GM19099 (cell line): ENCODE results near the gene RFTN1.

Experiments
- POLR2A ChIP-seq: IDR thresholded peaks from 3 replicates; pipeline ENCODE4 v1.6.1; 2011; ENCODE audit warnings: low read depth; ENCODE audit not compliant: insufficient read length; ENCODE audit errors: extremely low read depth

The RFTN1 gene

DNA sequence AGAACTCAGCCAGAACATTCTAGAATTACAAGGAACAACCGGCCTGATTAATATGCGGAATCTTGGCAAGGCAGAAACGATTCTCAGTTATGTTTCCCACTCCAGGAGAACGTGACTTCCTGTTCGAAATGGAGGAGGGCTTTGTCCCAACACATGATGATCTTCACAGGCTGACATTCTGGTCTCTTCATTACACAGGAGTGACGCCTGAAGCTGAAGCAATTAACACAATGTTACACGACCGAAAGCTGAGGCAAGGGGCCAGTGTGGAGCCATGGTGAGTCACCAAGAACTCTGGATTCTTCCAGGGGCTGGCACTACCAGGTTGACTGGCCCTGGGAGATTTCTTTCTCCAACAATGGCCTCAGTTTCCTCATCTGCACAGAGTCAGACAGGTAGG is 40.9 kb downstream of the RFTN1 start:
- no peak for TF ChIP-seq POLR2A

DNA sequence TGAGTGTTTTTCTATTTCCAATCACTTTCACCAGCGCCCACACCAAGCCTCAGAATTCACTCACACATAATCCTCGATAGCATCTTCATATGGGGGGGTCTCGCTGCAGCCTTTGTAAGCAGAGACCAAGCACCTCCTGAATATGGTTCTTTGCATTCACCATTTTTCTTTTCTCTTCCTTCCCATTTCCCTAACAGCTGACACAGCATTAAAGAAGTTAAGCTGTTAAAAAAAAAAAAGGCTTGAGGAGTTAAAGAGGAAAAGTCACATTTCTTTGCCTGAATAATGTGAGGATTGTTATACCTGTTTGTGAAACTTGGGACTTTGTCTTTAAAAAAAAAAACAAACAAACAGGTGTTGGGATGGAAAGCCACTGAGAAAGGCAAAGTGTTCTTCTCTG is 41.6 kb downstream of the RFTN1 start:
- no peak for TF ChIP-seq POLR2A

DNA sequence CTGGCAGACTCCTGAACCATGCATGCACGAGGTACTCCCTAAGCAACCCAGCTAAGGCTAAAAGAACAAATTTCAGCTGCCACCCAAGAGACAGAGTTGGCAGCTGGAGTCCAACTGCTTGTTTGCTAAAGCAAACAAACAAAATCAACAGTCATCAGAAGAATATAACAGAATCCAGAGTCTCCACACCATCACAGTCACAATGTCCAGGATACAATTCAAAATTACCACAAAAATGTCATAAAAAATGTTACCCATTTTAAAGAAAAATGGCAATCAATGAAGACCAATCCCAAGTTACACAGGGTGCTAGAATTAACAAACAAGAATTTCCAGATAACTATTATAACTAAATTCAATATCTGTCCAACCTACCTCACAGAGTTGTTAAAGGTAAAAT is 42.9 kb downstream of the RFTN1 start:
- no peak for TF ChIP-seq POLR2A

DNA sequence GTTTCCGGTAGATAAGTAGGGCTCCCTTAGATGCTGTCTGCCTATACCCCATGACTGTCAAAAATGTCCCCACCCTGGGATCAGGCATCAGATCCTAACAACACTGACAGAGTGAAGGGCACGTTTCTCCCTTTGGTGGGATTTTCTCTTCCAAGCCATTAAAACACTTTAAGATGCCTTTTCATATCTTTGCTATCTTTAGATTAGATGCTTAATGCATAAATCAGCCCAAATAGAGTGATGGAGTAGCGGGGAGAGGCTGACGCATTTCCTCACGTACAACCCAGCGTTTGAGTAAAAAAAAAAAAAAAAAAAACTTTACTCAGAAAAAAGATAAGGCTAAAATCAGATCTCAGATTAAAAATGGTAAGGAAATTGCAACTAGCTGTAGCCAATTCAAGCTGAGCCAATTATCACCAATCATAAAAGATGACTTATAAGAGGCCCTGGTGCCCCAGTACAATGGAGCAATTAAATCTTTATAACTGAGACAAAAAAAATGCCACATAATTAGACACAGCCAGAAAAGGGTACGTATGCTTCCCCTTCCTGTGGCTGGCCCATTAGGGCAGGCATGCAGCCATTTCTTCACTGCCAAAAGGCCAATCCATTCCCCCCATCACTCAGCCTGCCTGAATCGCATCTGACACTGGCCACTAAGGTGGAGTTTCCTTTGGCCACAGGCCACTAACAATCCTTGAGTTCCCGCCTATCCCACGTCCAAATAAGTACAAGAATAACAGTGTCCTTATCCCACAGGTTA is 45.0 kb downstream of the RFTN1 start:
- TF ChIP-seq POLR2A, result no peak

DNA sequence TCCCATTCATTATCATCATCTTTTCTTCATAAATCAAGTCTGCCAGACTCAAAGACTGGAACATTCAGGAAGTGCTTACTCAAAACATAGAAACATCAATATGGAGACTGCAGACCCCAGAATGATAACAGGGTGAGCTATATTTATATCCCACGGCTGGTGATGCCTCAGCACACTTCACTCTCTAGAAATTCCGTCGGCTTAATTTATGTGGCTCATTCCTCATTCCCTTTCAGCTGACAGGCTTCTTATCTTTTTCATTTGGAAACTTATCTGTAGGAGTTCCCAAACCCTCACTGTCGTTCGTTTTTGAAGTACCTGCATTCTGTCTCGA is 45.5 kb downstream of the RFTN1 start:
- TF ChIP-seq POLR2A, result no peak

DNA sequence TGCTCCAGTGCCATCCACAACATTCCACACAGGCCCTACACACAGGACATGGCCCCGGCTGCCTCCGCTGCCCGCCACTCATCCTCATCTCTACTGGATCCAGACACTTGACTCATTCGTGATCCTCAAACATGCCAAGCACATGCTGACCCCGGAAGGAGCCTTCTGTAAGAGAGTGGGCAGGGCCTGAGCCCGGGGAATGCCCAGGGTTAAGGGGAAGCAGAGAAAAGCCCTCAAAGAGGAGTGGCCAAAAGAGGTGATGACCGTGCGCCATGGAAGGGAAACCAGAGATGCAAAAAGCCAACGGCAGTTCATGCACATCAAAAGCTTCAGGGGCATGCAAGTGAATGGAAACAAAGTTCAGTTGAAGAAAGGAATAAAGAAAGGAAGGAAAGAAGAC is 46.1 kb downstream of the RFTN1 start:
- TF ChIP-seq POLR2A, result peak; percentile 22

DNA sequence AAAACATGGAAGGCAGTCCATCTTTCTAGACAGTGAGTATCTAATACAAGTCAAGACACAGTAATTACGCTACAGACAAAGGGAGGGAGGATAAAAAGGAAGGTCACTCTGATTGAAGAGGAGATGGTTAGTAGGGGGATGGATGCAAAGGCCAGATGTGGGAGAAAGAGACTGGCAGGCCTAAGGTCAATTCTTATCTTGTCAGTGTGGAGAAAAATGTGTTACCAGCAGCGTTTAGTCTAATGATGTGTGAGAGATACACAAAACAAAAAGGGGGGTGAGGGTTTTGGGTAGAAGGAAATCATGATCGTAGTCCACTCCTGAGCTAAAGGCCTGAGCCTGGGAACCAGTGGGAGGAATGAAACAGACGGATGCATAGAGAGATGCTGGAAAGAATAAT is 46.7 kb downstream of the RFTN1 start:
- TF ChIP-seq POLR2A, result no peak

DNA sequence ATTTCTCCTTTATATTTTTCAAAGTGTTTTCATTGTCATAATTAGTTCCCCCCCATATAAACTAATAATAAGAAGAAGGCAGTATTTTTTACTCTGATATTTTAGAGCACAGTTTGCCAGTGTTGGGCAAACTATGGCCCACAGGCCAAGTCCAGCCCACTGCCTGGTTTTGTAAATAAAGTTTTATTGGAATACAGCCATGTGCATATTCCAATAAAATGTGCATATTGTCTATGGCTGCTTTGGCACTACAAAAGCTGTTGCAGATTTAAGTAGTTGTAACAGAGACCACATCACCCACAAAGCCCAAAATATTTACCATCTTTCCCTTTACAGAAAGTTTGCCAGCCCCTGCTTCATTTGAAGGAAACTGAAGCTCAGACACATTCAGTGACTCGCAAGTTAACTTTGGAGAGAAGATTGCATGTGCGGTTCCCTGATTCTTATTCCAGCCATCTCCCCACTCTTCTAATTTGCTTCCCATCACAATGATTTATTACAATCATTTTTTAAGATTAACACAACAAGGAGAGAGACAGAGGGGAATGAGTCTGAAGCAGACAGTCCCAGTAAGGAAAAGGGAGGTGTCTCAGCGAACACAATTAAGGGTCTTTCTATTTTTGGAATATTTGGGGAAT is 48.9 kb downstream of the RFTN1 start:
- no peak for TF ChIP-seq POLR2A

DNA sequence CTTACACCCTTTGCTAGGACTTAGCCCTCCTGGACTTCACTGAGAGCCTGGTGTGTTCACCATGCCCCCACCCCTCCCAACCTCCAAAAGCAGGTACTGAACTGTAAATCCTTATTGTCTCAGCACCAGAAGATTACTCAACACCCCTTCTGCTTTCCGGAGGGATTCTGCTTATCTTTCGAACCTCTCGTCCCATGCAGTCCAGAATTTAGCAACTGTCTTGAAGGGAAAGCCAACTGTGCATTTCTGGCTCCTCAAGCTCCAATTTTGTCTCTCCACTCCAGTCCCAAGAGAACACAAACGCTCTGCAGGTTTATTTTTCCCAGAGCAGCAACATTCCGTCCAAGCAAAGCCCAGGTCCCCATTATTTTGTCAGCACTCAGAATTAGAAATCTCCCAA is 49.6 kb downstream of the RFTN1 start:
- TF ChIP-seq POLR2A, result no peak

DNA sequence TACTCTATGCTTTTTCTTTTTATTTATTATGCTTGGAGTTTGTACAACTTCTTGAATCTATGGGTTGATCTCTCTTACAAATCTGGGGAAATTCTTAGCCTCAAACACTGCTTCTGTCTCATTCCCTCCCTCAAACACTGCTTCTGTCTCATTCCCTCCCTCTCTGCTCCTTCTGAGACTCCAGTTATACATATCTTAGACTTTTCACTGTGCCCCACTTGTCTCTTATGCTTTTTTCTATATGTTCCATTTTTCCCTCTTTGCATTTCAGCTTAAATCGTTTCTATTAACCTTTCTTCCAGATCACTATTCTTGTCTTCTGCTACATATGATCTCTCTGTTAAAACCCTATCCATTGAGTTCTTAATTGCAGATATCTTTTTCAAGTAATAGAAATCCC is 50.4 kb downstream of the RFTN1 start:
- no peak for TF ChIP-seq POLR2A

DNA sequence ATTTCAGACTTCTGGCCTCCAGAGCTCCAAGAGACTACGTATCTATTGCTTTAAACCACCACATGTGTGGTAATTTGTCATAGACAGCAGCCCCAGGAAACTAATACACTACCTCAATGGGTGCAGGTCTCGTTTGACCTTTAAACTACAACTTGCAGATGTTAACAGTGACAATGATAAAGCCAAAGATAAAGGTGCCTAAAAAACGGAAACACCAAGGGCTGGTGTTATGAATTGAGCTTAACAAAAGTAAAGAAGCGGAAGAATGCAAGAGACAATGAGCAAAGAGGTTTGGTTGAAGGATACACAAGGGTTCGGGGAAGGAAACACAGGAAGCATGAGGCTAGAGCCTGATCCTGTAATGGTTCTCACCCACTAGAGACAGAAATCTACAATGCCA is 50.8 kb downstream of the RFTN1 start:
- no peak for TF ChIP-seq POLR2A

DNA sequence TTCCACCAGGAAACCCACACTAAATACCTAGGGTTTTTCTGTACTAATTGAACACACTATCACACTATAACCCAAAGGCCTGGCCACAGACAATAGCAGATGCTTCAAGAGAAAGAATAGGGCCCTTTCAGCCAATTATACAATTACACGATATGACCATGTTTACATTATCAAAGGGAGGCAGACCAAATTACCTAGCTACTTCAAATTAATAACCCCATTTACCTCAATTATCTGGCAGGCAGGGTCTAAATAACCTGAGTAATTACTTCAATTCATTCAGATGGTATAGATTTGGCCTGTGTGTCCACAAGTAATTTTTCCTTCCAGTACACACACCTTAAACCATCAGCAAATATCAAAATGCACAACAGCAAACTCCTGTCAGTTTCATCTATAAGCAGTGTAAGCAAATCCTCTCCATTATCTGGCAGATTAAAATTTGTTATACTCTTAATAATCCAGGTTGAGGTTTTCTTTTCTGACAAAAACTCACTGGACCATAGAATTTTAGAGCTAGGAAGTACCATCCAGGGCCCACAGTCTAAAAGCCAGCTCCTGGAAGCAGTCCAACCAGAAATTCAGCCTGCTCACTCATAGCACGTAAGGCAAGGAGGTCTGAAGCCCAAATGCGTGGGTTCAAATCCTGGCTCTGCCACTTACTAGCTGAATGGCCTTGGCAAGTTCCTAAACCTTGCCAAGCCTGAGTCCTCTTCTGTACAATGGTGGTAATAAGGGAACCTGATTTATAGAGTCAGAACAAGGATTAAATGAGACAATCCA is 51.8 kb downstream of the RFTN1 start:
- no peak for TF ChIP-seq POLR2A

DNA sequence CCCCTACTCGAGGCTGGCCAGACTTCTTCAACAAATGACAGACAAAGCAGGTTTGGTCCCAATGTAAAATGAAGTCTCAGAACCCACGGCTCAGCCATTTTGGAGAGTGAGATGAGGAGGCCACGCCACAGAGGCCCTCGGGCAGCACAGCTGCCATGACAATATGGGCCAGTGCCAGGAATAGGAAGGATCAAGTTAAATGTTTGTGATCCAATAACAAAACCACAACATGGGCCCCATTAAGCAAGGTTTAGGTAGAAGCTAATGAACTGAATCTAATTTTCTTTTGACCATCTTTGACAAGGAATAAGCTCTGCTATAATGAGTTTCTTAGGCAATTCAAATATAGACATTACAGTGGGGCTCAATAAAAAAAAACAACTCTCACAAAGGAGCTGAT is 52.6 kb downstream of the RFTN1 start:
- no peak for TF ChIP-seq POLR2A

DNA sequence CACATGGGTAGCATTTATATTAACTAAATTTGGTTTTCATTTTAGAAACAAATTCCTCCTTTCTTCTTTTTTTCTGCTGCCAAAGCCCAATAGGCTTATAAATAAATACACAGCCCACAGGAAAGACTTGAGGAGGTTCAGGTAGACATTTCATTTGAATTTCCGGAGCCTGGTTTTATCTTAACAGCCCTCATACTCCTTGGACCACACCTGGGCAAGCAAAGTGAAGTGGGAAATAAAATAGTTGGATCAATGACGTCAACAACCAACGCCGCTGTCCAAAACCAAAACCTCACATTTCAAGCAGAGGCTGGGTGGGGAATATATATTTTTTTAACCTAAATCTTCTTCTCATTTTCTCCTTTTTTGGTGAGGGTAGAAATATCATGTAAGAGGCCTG is 53.2 kb downstream of the RFTN1 start:
- no peak for TF ChIP-seq POLR2A

DNA sequence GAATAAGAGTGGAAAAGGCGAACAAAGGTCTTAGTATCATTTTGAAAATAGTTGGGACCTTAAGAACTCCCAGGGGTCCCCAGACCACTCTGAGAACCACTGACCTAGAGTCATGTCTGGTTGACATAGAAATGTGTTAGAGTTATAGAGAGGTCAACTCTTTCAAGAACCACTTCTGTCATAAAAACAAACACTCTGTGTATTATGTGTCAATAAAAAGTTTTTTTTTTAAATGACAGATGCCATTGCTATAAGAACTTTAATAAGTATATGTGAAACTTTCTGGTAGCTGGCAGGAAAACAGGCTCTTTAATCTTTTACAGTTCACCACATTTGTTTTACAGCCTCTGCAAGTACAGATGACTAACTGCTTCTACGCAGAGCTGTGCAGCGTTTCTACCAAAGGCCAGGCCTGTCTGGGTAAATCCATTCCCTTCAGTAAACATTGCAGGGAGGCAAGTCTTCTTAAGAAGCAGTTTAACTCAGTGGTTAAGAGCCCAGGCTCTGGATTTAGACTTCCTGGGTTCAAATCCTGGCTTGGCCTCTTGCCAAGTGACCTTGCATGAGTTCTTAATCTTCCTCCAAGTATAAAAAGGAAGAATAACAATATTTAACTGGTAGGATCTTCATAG is 56.6 kb downstream of the RFTN1 start:
- no peak for TF ChIP-seq POLR2A

DNA sequence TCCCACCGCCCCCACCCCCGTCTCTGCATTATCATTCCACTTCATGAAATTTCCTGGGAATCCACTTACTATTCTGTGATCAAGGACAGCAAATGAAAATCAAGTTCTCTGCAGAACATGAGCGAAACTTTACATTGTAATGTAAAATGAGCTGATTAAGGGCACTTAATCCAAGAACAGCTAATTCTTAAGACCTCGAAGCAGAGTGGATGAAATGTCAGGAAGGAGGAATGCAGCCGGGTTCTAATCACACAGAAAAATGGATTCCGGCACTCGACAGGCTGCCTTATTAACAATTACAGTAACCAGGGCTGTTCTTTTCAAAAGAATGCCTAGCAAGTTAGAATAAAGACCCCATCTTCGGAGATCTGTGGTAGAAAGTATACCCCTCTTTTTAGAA is 57.5 kb downstream of the RFTN1 start:
- TF ChIP-seq POLR2A, result no peak
